Right forelimb (tissue), 1 donor: Measurements from ENCODE around the gene ADCY10.
"Not testable (repeated sequence)": the region's sequence is repeated elsewhere in the genome, so short reads cannot be mapped to it uniquely, and the experiment has no call there.

Experiments
- DNase-seq: peaks from one replicate; pipeline ENCODE4 v3.0.0-alpha.2; 2018

The ADCY10 gene

DNA sequence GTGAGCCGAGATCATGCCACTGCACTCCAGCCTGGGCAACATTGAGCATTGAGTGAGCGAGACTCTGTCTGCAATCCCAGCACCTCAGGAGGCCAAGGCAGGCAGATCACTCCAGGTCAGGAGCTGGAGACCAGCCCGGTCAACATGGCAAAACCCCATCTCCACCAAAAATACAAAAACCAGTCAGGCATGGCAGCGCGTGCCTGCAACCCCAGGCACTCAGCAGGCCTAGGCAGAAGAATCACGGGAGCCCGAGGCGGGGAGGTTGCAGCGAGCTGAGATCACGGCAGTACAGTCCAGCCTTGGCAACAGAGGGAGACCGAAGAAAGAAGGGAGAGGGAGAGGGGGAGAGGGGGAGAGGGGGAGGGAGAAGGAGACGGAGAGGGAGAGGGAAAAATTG, 107.3 kb downstream of the ADCY10 start:
- DNase-seq: not testable (repeated sequence)

GRCh38 chr1:167806235-167806634, 107.7 kb downstream of the ADCY10 start:
- DNase-seq: not testable (repeated sequence)

- DNase-seq: no peak
Measured at GRCh38 chr1:167805041-167805556, 108.8 kb downstream of the ADCY10 start.

DNA sequence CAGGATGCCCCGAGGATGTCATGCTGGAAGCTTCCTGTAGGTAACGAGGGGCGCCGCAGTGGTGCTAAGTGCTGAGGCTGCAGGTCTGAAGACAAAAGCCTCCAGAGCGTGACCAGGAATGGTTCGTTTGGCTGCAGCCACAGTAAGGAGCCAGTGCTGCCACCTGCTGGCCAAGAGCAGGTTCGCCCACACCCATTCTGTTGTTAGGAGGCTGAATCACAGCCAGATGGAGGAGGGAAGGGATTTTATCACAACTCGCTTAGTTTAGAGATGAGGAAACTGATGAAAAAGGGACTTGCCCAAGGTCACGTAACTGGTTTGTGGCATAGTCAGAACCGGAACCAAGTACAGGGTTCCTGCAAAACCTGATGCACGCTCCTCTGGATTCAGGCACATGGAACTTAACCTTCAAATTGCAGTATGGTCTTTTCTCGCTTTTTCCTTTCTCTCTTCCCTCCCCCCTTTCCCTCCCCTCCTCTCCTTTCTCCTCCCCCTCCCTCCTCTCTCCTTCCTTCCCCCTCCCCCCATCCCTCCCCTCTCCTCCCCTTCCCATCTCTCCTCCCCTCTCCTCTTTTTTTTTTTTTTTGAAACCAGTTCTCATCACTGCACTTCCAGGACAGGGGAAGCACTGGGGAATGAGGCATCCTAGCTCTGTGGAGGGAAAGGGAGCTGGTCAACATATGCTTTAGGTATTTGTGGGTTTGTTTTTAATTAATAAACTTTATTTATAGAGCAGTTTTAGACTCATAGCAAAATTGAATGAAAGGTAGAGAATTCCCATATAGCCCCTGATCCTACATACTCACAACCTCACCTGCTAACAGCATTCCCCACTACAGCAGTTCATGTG, 110.4 kb downstream of the ADCY10 start:
- DNase-seq: peak; percentile 86

DNA sequence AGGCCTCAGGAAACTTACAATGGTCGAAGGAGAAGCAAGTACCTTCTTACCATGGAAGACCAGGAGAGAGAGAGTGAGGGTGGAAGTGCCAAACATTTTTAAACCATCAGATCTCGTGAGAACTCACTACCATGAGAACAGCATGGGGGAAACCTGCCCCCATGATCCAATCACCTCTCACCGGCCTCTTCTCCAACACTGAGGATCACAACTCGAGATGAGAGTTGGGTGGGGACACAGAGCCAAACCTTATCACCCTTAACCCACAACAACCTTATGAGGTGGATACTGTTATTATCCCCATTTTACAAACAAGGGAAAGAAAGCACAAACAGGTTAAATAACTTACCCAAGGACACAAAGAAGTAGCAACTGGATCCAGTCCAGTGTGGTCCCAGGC, 111.7 kb downstream of the ADCY10 start:
- DNase-seq: no peak

- DNase-seq: no peak
Measured at GRCh38 chr1:167800251-167800650, 113.7 kb downstream of the ADCY10 start.

GRCh38 chr1:167799747-167800146, 114.2 kb downstream of the ADCY10 start:
- no peak for DNase-seq

- no peak for DNase-seq
Measured at GRCh38 chr1:167798952-167799351, 115.0 kb downstream of the ADCY10 start.

- DNase-seq: peak; percentile 70
Measured at GRCh38 chr1:167797015-167797414, 116.9 kb downstream of the ADCY10 start.

DNA sequence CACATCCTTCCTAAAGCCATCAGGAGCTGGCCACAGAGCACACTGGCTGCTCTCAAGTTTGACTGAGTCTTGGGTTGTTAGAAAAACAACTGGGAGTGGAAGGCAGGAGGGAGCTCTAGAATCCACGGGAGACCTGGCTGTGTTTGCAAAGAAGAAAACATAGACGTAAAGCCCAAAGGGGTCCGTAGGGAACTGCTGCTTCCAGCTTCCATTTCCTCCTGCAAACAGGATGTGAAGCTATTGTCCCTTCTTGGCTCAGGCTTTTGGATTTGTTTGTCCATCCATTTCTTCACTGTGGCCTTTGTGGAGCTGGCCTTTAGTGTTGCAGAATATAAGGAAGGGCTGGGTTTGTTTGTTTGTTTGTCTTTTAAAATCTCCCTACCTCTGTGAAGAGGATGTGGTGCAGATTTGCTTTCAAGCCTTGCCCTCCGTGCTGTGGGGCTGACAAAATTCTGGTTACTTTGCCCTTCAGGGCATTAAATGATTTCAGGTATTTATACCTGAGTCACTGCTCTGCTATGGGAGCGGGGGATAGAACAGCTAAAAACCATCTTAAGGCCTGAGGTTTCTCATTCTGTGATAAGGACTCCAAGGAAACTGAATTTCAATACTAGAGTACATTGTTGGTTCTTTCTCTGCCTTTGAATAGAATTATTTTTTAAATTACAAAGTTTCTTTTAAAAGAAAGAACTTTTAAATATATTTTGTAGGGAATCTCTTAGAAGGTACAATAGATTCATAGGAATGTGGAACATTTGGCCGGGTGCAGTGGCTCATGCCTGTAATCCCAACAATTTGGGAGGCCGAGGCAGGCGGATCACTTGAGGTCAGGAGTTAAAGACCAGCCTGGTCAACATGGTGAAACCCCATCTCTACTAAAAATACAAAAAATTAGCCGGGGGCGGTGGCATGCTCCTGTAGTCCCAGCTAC, 117.9 kb downstream of the ADCY10 start:
- DNase-seq: peak; percentile 58

DNA sequence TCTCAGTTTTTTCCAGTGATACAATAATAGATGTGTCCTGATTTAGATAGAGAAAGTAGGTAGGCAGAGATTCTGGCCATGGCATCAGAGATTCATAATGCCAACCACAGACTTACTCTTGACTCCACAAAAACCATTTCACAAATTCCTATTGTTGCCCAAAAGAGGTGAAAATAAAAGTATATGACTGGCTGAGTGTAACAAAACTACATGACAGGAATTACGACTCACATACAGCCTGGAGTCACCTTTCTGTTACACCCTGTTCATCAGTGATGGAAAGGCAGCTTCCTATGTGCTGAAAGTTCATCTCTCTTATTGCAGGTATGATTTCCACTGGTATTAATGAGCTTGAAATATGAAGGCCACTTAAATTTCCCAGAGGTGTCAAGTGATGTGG, 119.9 kb downstream of the ADCY10 start:
- DNase-seq: no peak

DNA sequence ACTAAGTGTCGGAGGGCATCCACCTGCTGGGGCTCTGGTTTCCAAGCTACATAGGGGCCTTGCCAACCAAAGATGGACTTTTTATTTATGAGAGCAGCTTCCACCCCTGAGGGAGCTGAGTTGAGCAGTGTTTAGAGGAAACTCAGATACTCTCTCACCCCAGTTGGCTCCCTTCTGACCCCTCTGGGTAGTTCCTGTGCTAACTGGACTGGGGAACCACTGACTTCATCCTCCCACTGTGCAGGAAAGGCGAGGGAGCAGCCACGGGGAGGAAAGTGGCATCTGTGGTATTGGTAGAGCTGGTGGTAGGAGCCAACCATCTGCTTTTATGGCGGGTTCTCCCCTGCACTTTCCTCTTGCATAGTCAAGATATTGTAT, 121.8 kb downstream of the ADCY10 start:
- DNase-seq: no peak

- no peak for DNase-seq
Measured at GRCh38 chr1:167791281-167792187, 122.4 kb downstream of the ADCY10 start.

DNA sequence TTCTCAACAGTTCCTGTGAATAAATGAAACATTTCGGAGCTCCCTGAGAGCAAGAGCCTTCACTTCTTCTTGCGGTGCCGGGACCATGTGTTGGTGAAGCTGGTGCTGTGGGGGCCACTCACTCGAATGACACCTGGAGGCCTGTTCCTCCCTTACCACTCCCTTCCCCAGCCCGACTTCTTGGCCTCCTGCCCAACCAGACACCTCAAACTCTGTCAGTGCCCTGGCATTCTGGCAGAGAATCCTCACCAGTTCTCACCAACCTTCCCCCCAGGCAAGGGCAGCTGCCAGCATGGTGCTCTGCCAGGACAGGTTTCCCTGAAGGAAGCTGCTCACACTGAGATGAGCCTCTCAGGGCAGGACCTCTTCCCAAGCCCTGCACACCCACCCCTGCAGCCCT, 123.8 kb downstream of the ADCY10 start:
- no peak for DNase-seq

- no peak for DNase-seq
Measured at GRCh38 chr1:167789501-167789900, 124.4 kb downstream of the ADCY10 start.

- DNase-seq: no peak
Measured at GRCh38 chr1:167786502-167786901, 127.4 kb downstream of the ADCY10 start.

GRCh38 chr1:167784876-167785550, 128.9 kb downstream of the ADCY10 start:
- no peak for DNase-seq

- no peak for DNase-seq
Measured at GRCh38 chr1:167782946-167783345, 131.0 kb downstream of the ADCY10 start.

- no peak for DNase-seq
Measured at GRCh38 chr1:167781558-167781957, 132.4 kb downstream of the ADCY10 start.

DNA sequence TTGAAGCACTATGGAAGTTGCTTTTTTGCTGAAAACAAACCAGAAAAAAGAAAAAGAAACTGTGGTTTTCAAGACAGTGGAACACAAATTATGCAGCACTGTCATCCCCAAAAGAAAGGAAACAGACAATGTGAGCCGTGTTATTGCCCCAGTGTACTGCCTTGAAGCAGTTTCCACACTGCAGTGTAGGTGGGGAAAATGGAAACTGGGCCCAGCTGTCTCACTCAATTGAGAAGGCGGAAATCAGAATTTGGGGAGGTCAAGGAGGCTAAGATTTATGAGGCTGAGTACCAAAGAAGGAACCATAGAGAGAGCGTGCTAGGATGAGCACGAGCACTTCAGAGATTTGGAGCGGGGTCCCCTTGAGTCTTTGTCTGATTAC, 136.7 kb downstream of the ADCY10 start:
- no peak for DNase-seq

- DNase-seq: no peak
Measured at GRCh38 chr1:167776616-167777268, 137.2 kb downstream of the ADCY10 start.
